Measurements from ENCODE around the gene HIP1.
"Not testable (repeated sequence)": the region's sequence is repeated elsewhere in the genome, so short reads cannot be mapped to it uniquely, and the experiment has no call there.

Gene HIP1

DNA sequence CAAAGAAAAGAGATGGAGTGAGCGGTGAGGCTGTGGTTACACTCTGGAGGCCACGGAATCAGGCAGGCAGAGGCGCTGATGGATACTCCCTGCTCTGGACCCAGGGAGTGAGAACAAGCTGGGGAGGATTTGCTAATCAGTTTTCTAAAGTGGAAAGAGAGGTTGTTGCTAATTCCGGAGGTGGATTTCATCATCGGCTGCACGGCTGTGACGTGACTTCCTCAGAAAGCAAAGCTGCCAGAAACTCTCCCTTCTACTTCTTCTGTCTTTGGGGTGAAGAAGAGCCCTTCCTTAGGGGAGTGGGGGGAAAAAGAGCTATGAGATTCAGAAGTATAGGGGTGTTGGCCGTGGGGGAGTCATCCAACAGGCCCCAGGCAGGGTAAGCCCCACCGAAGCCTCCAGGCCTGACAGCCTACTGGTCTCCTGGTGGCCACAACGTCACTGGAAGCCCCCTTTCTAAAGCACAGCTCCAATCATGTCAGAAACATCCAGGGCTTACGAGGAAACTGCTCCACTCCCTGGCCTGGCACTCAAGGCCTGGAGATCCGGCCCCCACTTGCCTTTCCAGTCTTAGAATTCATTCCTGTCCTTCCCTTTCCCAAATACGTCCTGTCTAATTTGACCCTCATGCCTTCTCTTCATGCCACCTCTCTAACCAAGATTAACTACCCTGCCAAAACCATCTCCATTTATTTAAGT, 114.5 kb downstream of the HIP1 start:
- H3K4me3 ChIP-seq: no peak overlapping the region
- H3K27ac ChIP-seq: no peak overlapping the region
- peaks cover 22% of the 10 kb centered on the region for H3K9me3 ChIP-seq
- H3K4me2 ChIP-seq: no peak overlapping the region
- no peak for TF ChIP-seq Cebpa-rat (IDR thresholded peaks at IDR 0.05)
- peaks cover 34% of the 10 kb centered on the region for H3K4me1 ChIP-seq
- H3K36me3 ChIP-seq: peaks cover 14% of the 10 kb centered on the region
- H4K20me1 ChIP-seq: peaks cover 56% of the 10 kb centered on the region; the same call in 1 of the 2 replicates
- H3K9ac ChIP-seq: no peak overlapping the region
- no peaks in the 10 kb centered on the region for H3K27me3 ChIP-seq

DNA sequence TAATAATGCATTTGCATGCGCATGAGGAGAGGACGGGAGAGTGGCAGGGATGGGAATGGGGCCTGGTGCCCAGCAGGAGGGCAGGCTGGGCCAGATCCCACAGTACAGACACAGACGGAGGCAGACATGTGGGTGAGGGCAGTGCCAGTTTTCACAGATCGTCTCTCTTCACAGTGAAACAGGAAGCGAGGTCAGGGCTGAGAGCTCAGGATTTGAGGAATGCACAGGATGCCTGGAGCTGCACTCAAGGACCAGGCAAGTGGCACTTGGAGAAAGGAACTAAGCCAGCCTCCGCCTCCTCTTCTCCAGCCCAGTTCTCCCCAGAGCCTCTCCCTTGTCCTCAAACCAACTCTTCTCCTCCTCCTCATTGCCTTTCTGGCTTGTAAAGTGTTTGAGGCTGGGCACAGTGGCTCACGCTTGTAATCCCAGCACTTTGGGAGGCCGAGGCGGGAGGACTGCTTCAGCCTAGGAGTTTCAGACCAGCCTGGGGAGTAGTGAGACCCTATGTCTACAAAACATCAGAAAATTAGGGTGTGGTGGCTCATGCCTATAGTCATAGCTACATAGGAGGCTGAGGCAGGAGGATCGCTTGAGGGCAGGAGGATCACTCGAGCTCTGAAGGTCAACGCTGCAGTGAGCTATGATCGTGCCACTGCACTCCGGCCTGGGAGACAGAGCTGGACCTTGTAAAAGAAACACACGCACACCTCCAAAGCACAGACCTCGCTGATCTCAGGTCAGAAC, 115.2 kb downstream of the HIP1 start:
- no peak overlapping the region for H3K27ac ChIP-seq
- peaks cover 36% of the 10 kb centered on the region for H3K4me1 ChIP-seq
- H3K27me3 ChIP-seq: no peaks in the 10 kb centered on the region
- no peak overlapping the region for H3K4me2 ChIP-seq
- no peak overlapping the region for H3K4me3 ChIP-seq
- peaks cover 20% of the 10 kb centered on the region for H3K9me3 ChIP-seq
- no peak overlapping the region for H3K9ac ChIP-seq
- no peak for TF ChIP-seq Cebpa-rat (IDR thresholded peaks at IDR 0.05)
- H3K36me3 ChIP-seq: peaks cover 14% of the 10 kb centered on the region
- peaks cover 62% of the 10 kb centered on the region; the same call in 1 of the 2 replicates for H4K20me1 ChIP-seq

DNA sequence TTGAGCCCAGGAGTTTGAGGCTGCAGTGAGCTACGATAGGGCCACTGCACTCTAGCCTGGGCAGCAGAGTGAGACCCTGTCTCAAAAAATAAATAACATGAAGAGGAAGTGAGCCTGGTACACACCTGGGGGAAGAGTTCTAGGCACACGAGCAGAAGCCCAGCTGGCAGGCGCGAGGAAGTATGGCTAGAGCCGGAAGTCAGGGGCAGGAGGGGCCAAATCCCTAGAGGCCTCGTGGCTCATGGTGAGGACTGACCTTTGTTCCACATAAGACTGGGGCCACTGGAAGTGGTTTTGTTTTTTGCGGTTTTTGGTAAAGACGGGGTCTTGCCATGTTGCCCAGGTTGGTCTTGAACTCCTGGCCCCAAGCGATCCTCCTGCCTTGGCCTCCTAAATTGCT, 117.6 kb downstream of the HIP1 start:
- peak overlapping the region; percentile 87 for H3K4me2 ChIP-seq
- peaks cover 7% of the 10 kb centered on the region; the same call in 1 of the 2 replicates for H3K9me3 ChIP-seq
- H3K27ac ChIP-seq: peak overlapping the region; percentile 5
- H3K4me1 ChIP-seq: peaks cover 60% of the 10 kb centered on the region
- 0 out of 2 replicates have a peak, but pooled peaks cover 4% of the 10 kb centered on the region for H3K36me3 ChIP-seq
- H3K9ac ChIP-seq: no peak overlapping the region
- H4K20me1 ChIP-seq: peaks cover 83% of the 10 kb centered on the region
- H3K27me3 ChIP-seq: no peaks in the 10 kb centered on the region
- no peak for TF ChIP-seq Cebpa-rat (IDR thresholded peaks at IDR 0.05)
- H3K4me3 ChIP-seq: no peak overlapping the region

DNA sequence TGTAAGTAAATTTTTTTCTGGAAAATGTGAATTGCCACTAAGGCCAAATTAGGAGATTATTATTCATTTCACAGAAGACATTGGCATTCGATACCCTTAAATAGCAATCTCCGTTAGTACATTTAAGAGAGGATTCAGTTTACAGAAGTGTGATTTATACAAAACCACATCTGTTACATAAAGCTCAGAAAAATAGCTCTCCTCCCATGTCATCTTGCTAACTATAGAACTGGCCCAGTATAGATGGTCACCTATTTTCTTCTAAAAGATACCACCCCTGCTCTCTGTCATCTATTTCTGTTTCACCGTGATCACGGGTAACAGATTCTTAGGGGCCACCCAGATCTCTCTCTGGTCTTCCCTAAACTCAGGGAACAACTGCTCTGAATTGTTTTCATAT, 119.1 kb downstream of the HIP1 start:
- Histone ChIP-seq H3K9me3 (no peaks in the 10 kb centered on the region), H3K4me3 (no peak overlapping the region), H3K27ac (no peak overlapping the region), H3K27me3 (no peaks in the 10 kb centered on the region), H3K9ac (no peak overlapping the region), H3K4me1 (peaks cover 71% of the 10 kb centered on the region), H3K4me2 (peak overlapping the region; percentile 87), H3K36me3 (no peaks in the 10 kb centered on the region), H4K20me1 (peaks cover 76% of the 10 kb centered on the region)
- no peak for TF ChIP-seq Cebpa-rat (IDR thresholded peaks at IDR 0.05)

DNA sequence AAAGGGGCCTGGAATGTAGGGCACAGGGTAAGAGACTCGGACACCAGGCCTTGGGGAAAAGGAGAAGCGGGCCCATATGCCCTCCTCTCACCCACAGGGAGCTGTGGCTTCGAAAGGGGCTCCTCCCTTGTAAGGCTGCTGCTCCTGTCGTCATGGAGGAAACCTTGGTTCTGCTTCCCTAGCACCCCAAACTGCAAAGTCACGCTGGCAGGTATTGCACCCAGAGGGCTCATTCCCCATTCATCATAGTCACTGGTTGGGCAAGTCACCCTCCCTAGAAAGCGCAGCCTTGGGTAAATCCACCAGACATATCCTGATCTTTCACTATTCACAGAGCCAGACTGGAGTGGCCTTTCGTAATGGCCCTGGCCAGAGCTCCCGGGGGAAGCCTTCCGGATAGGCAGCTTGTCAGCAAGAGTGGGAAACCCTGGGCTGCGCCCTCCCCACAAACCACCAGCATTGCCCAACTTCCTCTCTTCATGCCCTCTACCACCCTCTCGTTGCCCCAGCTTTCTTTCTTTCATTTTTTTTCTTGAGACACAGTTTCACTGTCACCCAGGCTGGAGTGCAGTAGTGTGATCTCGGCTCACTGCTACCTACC, 121.0 kb downstream of the HIP1 start:
- TF ChIP-seq Cebpa-rat (IDR thresholded peaks at IDR 0.05): peak; percentile 99
- Histone ChIP-seq H3K4me2 (peak overlapping the region; percentile 87), H3K4me1 (peaks cover 80% of the 10 kb centered on the region), H3K27me3 (no peaks in the 10 kb centered on the region), H3K36me3 (no peaks in the 10 kb centered on the region), H3K27ac (peak overlapping the region; percentile 75), H3K9ac (peak overlapping the region; percentile 18), H3K9me3 (no peaks in the 10 kb centered on the region), H4K20me1 (peaks cover 68% of the 10 kb centered on the region), H3K4me3 (0 out of 2 replicates have a peak overlapping the region, but pooled peaks have one; percentile 17)

DNA sequence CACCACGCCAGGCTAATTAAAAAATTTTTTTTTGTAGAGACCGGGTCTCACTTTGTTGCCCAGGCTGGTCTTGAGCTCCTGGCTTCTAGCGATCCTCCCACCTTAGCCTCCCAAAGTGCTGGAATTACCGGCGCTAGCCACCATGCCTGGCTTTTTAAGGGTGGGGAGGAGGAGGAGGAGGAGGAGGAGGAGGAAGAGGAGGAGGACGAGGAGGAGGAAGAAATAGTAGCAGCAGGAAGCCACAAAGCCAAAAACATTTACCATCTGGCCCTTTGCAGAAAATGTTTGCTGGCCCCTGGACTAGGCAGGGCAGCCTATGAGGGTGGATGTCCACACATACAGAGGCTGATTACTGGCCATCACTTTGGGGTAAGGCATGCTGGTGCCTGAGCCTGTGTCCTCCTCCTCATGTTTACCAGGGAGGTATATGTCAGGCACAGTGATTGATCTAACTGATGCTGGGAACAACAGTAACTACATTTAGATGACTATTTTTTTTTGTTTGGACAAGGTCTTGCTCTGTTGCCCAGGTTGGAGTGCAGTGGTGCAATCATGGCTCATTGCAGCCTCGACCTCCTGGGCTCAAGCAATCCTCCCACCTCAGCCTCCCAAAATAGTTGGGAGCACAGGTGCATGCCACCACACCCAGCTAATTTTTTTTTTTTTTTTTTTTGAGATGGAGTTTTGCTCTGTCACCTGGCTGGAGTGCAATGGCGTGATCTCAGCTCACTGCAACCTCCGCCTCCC, 122.1 kb downstream of the HIP1 start:
- Histone ChIP-seq H3K36me3 (no peaks in the 10 kb centered on the region), H3K4me2 (peak overlapping the region; percentile 87), H3K9me3 (no peaks in the 10 kb centered on the region), H4K20me1 (peaks cover 57% of the 10 kb centered on the region), H3K4me3 (no peak overlapping the region), H3K27ac (no peak overlapping the region), H3K27me3 (no peaks in the 10 kb centered on the region), H3K4me1 (peaks cover 75% of the 10 kb centered on the region), H3K9ac (no peak overlapping the region)
- no peak for TF ChIP-seq Cebpa-rat (IDR thresholded peaks at IDR 0.05)

DNA sequence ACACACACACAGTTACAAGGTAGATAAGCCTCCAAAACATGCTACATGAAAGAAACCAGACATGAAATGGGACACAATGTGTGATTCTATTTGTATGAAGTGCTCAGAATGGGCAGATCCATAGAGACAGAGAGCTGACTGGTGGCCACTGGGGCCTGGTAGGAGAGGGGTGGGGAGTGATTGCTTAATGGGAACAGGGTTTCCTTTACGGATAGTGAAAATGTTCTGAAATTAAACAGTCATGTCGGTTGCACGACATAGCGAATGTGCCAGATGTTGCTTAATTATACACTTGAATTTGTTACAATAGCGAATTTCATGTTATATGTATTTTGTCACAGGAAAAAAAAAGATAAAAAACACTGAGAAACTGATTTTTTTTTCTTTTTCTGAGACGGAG, 124.3 kb downstream of the HIP1 start:
- Histone ChIP-seq H3K9me3 (no peaks in the 10 kb centered on the region), H3K4me1 (peaks cover 53% of the 10 kb centered on the region), H3K27ac (no peak overlapping the region), H3K4me3 (no peak overlapping the region), H3K36me3 (no peaks in the 10 kb centered on the region), H3K9ac (no peak overlapping the region), H3K4me2 (no peak overlapping the region), H3K27me3 (no peaks in the 10 kb centered on the region), H4K20me1 (peaks cover 38% of the 10 kb centered on the region)
- no peak for TF ChIP-seq Cebpa-rat (IDR thresholded peaks at IDR 0.05)

DNA sequence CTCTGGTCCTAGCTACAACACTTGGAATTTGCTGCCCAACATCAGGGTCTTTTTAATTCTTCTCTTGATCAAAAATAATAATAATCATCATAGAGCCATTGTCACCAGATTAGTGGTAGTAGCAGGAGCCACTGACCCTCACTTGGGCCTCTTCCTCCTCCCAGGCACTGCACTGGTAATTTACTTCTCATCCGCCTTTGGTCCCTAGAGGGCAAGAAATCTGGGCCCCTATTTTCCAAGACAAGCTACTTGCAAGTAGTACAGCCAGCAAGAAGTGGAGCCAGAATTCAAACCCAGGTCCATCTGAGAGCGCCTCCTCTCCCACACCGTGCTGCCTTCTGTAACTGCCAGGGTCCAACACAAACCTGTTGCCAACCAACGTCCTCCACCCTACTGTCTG, 125.4 kb downstream of the HIP1 start:
- Histone ChIP-seq H3K27ac (no peak overlapping the region), H3K4me2 (peak overlapping the region; percentile 17; the same call in 1 of the 2 replicates), H4K20me1 (peaks cover 36% of the 10 kb centered on the region), H3K27me3 (no peaks in the 10 kb centered on the region), H3K4me1 (peaks cover 46% of the 10 kb centered on the region), H3K9me3 (no peaks in the 10 kb centered on the region), H3K4me3 (no peak overlapping the region), H3K9ac (no peak overlapping the region), H3K36me3 (no peaks in the 10 kb centered on the region)
- TF ChIP-seq Cebpa-rat (IDR thresholded peaks at IDR 0.05): no peak

DNA sequence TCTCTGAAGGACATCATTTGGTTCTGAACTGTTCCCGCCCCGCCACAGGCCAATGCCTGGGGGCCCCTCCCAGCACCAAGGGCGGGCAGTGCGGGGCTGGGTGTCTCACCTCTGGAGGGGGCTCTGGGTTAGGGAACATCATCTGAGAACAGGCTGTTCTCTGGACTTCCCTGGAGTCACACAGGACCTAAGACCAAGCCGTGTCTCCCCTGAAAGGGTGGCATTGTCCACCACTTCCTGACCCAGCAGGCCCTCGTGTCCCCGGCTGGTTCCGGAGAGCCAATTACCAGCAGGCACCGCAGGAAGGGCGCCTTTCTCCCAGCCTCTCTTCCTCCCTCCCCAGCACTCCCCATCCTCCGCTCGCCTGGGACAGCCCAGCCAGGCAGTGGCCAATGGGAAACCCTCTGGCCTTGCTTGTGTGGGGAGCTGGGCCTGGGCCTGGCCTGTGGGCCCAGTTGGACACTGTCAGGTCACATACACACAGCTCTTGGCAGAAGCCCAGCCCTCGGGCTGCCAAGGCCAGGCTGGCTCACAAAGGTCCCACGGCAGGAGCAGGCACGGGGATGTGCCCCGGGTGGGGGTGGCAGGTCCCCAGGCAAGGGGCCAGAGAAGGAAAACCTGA, 127.1 kb downstream of the HIP1 start:
- TF ChIP-seq Cebpa-rat (IDR thresholded peaks at IDR 0.05): no peak

DNA sequence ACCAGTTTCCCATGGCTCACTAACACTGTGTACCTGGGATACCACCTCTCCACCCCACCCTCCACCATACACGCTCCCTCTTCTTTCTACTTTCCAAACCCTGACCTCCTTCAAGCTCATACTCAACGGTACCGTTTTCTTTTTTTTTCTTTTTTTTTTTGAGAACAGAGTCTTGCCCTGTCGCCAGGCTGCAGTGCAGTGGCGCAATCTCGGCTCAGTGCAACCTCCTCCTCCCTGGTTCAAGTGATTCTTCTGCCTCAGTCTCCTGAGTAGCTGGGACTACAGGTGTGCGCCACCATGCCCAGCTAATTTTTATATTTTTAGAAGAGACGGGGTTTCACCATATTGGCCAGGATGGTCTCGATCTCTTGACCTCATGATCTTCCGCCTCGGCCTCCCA, 129.3 kb downstream of the HIP1 start:
- H3K4me3 ChIP-seq: not testable (repeated sequence)

More for the DNA sequence above, 127.1 kb downstream of the HIP1 start:
- Histone ChIP-seq H3K27ac (no peak overlapping the region), H3K9ac (no peak overlapping the region), H3K4me1 (peaks cover 34% of the 10 kb centered on the region), H4K20me1 (peaks cover 19% of the 10 kb centered on the region; the same call in 1 of the 2 replicates), H3K4me2 (no peak overlapping the region), H3K4me3 (no peak overlapping the region), H3K27me3 (no peaks in the 10 kb centered on the region), H3K9me3 (no peaks in the 10 kb centered on the region), H3K36me3 (no peaks in the 10 kb centered on the region)

More for the DNA sequence above, 129.3 kb downstream of the HIP1 start:
- H3K4me1 ChIP-seq: peaks cover 33% of the 10 kb centered on the region
- not testable (repeated sequence) for H3K9ac ChIP-seq, H3K27me3 ChIP-seq, H3K36me3 ChIP-seq, H3K9me3 ChIP-seq, H3K27ac ChIP-seq, H3K4me2 ChIP-seq
- peaks cover 17% of the 10 kb centered on the region; the same call in 1 of the 2 replicates for H4K20me1 ChIP-seq
